GM19193 (cell line): Measurements from ENCODE around the gene FDXACB1.

Experiments
- POLR2A ChIP-seq: IDR thresholded peaks from 4 replicates; pipeline ENCODE4 v1.6.1; 2011; ENCODE audit not compliant: insufficient read depth, insufficient read length; ENCODE audit errors: extremely low read depth

FDXACB1 gene

GRCh38 chr11:111870522-111870885 is 8.5 kb downstream of the FDXACB1 start:
- no peak for TF ChIP-seq POLR2A

DNA sequence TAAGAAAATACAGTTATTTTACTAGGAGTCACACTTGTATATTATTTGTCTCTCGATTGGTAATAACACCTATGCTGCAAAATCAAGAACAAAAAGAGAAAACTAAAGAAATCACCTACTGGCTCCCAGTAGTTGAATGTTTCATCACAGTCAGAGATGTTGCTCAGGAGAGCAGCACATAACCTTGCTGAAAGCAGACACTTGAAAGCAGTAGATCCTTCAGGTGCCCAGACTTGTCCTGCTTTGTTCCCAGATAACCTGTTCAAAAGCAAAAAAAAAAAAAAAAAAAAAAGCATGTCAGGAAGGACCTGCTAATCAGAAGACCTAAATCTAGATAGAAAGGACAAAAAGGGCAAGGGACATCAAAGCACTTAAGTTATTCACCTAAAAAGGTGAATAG is 8.9 kb downstream of the FDXACB1 start:
- no peak for TF ChIP-seq POLR2A

DNA sequence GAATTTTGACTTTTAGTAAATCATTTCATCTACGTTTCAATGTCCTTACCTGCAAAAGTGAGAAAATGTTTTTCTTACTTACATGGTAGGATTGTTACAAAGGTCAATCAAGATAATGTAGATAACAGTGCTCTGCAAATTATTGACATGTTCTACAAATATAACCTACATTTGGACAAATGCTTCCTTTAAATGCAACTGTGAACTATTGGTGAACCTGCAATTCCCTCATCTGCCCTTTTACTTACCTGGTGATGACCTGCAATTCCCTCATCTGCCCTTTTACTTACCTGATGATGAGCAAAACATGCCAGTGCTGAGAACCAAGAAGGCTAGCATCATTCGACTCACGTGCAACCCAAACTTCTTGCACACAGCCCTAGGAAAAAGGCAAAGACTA is 18.7 kb downstream of the FDXACB1 start:
- TF ChIP-seq POLR2A = no peak

DNA sequence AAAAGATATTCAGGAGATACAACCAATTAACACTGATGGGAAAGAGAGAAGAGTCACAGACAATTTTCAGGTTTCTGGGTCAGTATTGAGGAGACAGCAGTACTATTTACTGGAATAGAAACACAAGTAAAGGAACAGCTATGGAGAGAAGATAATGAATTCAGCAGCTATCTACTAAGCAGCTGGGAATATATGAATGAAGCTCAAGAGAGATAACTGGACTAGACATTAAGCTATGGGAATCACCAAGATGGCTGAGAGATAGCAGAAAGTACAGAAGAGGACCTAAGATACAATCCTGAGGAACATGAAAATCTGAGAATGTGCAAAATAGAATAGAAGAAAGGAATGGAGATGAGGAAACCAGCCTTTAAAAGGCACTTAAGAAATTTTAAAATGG is 23.5 kb downstream of the FDXACB1 start:
- no peak for TF ChIP-seq POLR2A

- no peak for TF ChIP-seq POLR2A
These were observed 26.9 kb downstream of the FDXACB1 start for GRCh38 chr11:111852103-111852502.

DNA sequence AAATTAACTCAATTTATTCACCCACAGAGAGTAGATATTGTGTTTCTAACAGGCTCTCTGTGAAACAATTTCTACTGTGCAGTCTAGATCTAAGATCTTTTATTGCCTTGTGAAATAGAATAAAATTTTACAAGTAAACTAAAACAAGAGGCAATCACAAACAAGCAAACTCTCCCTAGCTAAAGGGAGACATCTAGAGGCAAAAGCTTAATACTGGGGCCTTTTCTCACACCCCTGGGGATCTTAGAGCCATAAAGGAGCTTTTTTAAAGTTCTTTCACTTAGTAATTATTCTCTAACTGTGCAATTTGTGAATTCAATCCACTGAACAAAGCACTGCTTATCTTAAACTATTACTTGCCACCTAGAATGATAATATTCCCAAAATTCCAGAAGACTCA is 27.3 kb downstream of the FDXACB1 start:
- no peak for TF ChIP-seq POLR2A

GRCh38 chr11:111851067-111851466 is 27.9 kb downstream of the FDXACB1 start:
- TF ChIP-seq POLR2A = no peak

DNA sequence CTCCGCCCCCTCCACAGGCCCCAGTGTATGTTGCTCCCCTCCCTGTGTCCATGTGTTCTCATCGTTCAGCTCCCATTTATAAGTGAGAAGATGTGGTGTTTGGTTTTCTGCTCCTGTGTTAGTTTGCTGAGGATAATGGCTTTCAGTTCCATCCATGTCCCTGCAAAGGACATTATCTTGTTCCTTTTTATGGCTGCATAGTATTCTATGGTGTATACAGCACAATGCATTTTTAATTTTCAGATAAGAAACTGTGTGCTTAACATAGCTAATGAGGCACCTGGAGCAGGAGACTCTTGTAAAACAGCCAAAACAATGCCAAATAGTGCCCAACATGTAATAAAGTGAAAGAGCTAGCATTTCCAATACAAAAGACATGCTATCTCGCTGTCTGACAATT is 29.3 kb downstream of the FDXACB1 start:
- TF ChIP-seq POLR2A = no peak

DNA sequence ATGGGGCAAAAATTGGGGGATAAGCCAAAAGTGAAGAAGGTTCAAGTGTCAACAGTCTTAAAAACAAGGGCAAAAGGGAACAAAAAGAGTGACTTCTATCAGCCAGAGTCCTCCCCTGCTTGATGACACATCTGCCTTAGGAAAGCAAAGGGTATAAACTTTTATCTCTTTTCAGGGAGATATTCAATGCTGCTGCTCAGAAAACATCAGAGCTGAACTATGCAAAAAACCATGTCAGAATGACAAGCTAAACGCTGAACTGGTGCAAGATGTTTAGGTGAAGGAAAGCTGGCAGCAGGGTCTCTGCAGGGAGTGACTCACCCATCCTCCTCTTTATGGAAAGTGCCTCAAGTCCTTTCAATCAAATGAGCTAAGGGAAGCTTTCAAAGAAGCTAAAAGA is 32.3 kb downstream of the FDXACB1 start:
- TF ChIP-seq POLR2A = no peak

DNA sequence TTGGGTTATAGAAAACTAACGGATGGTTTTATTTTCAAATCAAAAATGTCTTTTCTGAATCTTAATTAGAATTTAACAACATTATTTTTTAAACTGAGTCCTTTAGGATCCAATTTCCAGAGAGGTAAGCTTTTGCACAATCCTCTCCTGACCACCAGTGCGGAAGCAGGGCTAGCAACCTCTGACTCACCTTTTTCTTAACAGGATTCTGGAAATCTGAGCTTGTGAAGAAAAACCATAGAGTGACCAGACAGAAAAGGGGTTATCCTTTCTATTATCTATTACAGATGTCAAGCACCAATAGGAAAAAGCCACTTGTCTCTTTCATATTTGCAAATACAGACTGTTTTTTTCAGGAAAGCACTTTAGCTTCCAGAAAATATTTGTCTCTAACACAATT is 32.9 kb downstream of the FDXACB1 start:
- TF ChIP-seq POLR2A = no peak

DNA sequence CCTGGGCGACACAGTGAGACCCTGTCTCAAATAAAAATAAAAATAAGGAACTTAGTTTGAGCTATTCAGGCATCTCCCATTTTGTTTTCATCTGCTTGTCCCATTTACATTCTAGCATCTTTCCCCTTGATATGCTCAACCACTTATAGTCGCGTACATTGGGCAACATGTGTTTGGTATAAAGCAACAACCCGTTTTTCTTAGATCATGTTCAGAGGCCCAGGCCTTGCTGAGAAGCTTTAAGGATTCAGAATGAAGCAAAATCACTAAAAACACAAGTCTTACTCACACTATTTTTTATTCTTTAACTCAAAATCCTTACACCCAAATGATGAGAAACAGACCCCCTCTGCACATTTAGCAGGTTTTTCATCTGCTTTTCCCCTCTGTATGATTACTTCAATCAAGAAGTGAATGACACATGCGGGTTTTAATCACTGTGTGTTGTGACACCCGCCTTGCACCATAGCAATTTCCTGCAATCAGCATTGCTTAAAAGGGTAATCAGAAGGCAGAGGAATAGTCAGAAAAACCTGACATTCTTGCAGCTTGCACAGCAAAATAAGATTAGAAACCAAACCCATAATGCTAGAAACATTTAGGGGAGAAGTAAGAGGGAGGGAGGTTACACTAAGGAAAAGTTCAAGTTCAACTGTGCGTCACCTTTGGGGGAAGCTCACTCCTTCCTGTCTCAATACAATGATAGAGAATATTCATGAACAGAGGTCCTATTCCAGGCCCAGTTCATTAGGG is 33.5 kb downstream of the FDXACB1 start:
- no peak for TF ChIP-seq POLR2A

- no peak for TF ChIP-seq POLR2A
These were observed 35.3 kb downstream of the FDXACB1 start for GRCh38 chr11:111843661-111844060.

- TF ChIP-seq POLR2A = no peak
These were observed 37.5 kb downstream of the FDXACB1 start for GRCh38 chr11:111841370-111842053.

DNA sequence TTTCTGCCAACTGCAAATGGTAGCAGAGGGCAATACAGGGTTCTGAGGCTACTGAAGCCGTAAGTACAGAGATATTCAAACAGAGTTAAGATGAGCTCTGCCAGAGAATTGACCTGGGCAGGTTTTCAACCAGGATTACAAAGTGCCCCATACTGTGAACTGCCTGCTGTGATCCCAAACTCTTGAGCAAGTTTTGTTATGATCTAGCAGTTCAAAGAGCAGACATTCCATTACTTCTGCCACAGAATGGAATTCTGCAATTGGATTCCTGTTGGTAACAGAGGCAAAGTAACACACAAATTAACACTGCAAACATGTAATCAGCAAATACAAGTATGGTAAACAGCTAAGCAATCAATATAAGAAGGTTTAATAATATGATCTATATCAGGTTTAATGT is 38.8 kb downstream of the FDXACB1 start:
- TF ChIP-seq POLR2A = no peak

- TF ChIP-seq POLR2A = no peak
These were observed 40.9 kb downstream of the FDXACB1 start for GRCh38 chr11:111838054-111838453.

DNA sequence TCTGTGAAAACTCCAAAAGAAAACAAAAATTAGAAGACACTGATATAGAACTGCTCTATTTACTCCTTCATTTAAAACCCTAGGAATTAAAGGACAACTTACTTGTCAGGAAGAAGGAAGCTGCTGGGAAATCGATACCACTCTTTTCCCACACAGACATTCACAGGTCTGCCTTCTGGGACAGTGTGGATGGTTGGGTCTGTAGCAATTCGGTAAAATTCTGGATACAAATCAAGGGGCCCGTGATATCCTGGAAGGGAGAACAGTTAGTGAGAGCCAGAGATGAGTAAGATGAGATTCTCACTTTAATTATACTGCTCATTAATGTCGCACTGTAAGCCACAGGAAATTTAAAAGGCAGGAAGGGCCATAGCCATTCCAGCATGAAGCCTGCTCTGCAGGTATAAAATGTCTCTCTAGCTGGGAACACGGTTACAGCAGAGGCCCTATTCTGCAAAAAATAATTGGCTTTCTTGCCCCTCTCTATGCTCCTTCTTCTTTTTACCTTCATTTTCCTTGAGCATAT is 41.5 kb downstream of the FDXACB1 start:
- TF ChIP-seq POLR2A = no peak
